Ecto neural progenitor cell (in vitro differentiated cells): ENCODE data around the gene C10orf143.

Experiments
- DNase-seq: peaks from one replicate; pipeline ENCODE4 v3.0.0-alpha.2; 2018; ENCODE audit warnings: low spot score

The C10orf143 gene

GRCh38 chr10:130052193-130052592 is 58.4 kb downstream of the C10orf143 start:
- DNase-seq = no peak

DNA sequence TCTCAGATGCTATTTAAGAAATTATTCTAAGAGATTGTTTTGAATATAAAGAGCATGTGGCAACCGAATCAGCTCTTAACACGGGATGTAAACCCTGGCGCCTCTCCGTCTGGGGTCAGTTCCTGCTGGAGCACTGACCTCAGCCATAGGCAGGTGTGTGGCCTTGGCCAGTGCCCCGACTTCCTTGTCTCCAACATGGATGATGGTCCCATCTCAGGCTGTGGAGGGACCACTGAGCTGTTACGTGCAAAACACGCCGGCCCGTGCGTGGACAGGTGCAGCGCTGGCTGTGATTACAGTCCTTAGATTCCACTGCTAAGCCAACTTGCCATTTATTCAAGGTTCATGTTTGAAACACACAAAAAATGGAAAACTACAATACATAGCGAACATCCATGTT is 59.9 kb downstream of the C10orf143 start:
- DNase-seq = no peak

GRCh38 chr10:130049987-130050386 is 60.6 kb downstream of the C10orf143 start:
- no peak for DNase-seq

DNA sequence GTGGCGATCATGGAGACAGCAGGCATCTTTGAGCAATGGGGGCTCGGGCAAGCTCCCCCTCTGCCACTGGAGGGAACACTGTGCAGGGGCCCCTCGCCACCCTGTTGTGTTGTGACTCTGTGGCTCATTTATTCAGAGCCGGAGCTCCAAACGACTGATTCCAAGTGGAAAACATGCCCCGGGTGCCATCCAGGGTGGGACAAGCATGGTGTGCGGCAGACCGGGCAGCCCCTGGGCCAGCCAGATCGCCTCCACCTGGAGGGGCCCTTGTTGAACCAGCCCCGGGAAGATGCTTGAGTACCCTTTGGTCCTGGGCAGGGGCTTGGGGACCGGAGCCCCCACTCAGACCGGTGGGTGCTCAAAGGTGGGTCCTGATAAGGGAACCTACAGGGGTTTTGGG is 61.4 kb downstream of the C10orf143 start:
- no peak for DNase-seq

- no peak for DNase-seq
These were observed 62.5 kb downstream of the C10orf143 start for GRCh38 chr10:130048081-130048480.

DNA sequence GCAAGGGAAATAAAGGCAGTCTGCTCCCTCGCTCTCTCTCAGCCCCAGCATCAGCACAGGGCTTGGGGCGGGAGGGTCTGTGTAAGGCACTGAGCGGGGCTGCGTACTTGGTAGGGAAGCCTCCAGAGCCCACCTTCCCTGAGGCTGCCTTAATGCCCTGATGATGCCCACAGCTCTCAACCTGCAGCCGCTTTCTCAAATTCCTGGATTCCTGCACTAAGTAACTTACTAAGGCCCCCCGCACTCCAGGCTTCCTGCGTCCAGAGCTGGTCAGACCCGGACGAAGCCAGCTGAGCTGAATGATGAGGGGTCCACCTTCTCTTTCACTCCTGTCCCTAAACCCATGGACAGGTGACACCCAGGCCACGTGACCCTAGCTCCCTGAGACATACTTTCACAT is 63.3 kb downstream of the C10orf143 start:
- DNase-seq = no peak

GRCh38 chr10:130046591-130046990 is 64.0 kb downstream of the C10orf143 start:
- no peak for DNase-seq

DNA sequence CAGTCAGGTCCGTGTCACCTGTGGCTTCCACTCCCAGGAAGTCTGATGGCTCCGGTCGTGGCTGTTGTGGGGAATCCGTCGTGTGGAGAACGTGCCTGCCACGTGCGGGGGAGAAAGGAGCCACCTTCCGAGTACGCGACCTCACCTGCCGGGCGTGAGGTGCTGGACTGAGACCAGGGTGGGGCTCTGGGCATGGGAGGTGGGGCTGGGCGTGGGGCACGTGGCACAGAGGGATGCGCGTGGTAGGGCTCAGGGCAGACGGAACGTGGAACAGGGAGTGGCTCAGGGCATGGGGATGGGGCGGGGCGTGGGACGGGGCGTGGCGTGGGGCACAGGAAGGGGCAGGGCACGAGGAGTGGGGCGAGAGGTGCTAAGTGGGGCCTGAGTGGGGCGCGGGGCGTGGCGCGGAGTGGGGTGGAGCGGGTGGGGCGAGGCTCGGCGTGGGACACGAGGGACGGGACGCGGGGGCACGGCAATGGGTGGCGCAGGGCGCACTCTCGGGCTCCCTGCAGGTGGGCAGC is 64.8 kb downstream of the C10orf143 start:
- DNase-seq = no peak

GRCh38 chr10:130045091-130045652 is 65.5 kb downstream of the C10orf143 start:
- DNase-seq = peak; percentile 57

DNA sequence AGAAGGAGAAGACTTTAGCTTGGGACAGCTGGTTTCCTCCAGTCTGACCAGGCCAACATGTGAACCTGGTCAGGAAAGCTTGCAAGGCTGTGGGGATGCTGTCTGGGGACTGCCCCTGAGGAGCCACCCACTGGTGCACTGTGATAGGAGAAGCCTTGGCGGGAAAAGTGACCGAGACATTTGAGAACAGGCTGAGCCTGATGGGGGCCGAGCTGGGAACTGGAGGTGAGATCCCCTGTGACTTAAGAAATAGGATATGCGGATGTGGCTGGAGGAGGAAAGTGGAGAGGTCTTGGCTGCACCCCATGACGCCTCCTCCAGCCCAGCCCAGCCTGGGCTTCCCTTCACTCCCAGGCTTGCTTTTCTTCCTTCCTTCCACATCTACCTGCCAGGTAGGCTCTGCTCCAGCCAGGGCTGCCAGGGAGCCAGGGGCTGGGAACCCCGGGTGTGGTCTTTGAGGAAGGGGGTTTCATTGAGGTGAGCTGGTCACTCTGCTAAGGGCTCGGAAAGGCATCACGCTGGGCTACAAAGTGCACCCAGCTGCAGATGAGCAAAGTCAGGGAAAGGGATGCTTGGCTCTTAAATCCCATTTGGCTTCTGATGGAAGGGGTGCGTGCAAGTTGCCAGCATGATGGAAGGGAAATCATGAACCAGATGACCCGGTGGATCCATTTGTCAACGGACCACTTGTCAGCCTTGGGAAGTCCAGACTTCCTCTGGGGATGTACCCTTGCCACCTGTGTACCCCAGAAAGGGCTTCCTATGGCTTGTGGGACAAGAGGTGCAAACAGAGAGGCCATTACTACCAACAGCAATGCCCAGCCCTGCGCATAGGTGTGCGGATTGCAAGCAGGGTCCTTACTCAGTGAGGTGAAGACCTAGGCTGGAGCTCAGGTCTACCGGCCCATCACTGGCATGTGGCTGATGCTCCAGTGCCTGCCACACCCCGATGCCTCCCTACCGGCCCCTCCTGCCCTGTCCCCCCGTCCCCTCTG is 66.3 kb downstream of the C10orf143 start:
- peak; percentile 24 for DNase-seq

DNA sequence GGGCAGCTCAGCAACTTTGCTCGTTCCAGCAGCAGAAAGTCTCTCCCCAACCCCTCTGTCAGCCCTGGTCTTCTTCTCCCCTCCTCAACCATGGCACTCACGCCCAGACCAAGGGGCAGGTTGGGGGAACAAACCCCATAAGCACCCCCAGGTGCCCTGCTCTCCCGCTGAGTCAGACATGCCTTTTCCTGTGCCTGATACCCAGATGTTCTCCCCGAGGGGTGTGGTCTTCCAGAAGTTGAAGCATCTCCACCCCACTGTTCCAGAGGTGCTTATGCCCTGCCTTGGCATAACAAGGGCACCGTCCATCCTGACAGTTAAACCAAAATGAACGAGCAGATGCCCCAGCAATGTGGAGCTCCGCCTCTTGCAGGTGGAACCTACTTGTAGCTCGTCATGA is 67.1 kb downstream of the C10orf143 start:
- DNase-seq = no peak

DNA sequence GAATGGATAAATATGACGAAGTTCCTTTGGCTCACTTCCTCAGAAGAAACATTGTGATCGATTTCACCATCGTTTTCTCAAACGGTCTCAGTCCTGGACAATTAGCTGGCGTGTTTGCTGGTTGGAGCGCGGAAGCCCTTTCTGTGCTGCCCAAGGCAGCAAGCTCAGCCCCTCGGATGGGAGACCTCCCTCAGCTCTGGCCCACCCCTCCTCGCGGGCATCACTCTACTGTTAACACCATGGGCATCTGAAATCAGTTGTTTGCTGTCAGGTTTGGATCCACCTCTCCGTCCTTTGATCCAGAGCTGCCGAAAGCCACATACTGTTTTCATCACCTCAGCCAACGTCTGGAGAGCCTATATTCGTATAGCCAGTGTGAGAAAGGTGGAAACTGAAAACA is 68.2 kb downstream of the C10orf143 start:
- no peak for DNase-seq

GRCh38 chr10:130041451-130042371 is 68.9 kb downstream of the C10orf143 start:
- no peak for DNase-seq

DNA sequence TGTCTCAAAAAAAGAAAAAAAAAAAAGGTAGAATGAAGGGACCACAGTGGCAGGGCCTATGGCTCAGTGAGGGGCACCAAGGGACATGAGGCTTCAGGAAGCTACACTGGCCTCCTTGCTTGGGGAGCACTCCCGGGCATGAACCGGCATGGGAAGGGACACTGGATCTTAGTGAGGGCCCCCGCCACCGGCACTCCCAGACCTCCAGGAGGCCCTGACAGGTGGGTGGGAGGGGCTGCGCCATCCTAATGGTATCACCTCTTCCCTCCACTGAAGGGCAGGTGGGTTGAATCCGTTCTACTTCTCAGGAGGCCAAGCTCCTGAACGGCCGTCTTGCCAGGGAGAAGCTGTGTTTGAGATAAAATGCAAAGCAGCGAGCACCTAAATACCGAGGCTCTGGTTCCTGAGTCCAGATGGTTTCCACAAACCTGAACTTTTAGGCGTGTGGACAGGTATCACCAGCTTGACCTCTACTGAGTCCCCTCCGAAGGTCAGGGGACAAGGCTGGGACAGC is 69.8 kb downstream of the C10orf143 start:
- DNase-seq = no peak

GRCh38 chr10:130040351-130040750 is 70.3 kb downstream of the C10orf143 start:
- no peak for DNase-seq

DNA sequence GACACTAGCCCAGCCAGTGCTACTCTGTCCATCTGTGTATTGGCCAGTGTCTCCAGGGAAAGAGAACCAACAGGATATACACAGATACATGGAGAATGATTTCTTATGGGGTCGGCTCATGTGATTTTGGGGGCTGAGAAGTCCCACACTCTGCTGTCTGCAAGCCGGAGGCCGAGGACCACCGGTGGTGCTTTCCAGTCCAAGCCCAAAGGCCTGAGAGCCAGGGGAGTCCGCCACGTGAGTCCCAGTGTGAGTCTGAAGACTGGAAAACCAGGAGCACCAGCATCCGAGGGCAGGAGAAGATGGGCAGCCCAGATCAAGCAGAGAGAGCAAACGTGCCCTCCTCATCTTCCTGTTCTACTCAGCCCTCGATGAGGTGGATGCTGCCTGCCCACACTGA is 71.5 kb downstream of the C10orf143 start:
- DNase-seq = no peak

DNA sequence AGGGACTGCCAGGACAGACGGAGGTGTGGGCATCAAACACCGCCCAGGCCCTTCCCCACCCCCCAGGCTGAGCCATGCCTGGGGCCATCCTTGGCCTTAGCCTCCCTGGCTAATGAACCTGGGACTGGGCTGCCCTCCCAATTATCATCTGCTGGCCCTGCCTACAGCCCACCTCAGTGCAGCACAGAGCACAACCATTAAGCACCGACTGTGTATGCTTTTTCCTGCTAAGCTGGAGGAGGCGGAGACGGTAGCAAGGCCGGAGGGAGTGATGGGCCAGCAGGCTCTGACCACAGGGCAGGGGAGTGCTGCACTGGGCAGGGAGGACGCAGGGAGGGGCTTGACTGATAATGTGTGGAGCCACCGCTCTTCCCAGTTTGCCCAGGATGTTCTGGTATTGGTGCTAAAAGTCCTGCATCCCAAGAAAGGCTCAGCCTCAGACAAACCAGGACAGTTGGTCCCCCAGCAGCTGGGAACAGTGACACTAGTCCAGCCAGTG is 72.0 kb downstream of the C10orf143 start:
- DNase-seq = no peak

DNA sequence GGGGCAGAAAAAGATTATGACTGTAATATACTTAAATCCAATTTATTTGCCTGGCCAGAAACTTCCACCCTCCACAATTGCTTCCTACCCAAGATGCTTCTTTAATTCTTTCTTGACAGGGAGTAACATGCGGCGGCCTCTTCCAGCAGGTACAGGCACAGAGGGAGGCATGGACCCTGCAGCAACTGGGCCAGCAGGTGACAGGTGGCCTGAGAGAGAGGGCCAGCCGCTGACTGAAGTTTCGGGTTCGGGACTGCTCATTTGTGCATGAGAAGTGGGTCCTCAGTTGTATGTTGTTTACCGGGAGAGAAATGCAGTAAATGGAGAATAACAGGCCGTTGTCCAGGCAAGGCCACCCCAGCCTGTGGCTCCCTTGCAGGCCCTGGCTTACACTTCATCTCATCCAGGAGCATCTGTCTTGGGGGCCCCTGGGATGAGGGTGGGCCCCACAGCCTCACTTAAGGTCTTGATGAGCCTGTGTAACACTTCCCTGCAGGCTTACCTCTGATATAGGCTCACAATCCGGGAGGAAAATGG is 72.5 kb downstream of the C10orf143 start:
- no peak for DNase-seq

GRCh38 chr10:130037169-130037661 is 73.4 kb downstream of the C10orf143 start:
- DNase-seq = no peak

GRCh38 chr10:130036296-130037065 is 74.1 kb downstream of the C10orf143 start:
- no peak for DNase-seq
